GM23338 (cell line): ENCODE data around the gene TLE6. TPM values are rescaled to one million over a fixed set of nuclear protein-coding genes. Genes with fewer than 3 reads are reported as not detected.

Experiments
- ATAC-seq: fragments of 200-7000 bp; cut with Tn5 transposase; 3 replicates; pipeline ENCODE4 v1.9.1; 2020
- DNase-seq: peaks from one replicate; pipeline ENCODE4 v3.0.0-alpha.2; 2015; ENCODE audit warnings: low spot score
- H2AFZ ChIP-seq: fragments of 200-600 bp; sonication (generic); 2 replicates; pipeline ENCODE4 v1.8.0; 2016; ENCODE audit warnings: antibody characterized with exemption, mild to moderate bottlenecking, moderate library complexity
- H3F3A ChIP-seq: fragments of 200-600 bp; sonication (generic); replicated peaks from 2 replicates; pipeline ENCODE4 v1.8.0; 2017; ENCODE audit warnings: antibody characterized with exemption, mixed run types, low read depth
- H3K27ac ChIP-seq: fragments of 200-600 bp; sonication (generic); 2 replicates; pipeline ENCODE4 v1.6.1; 2016; ENCODE audit warnings: low read depth
- H3K27me3 ChIP-seq: fragments of 200-600 bp; sonication (generic); 2 replicates; pipeline ENCODE4 v1.8.0; 2016; ENCODE audit warnings: mild to moderate bottlenecking, mixed run types, moderate library complexity; ENCODE audit not compliant: insufficient read depth
- H3K36me3 ChIP-seq: fragments of 200-600 bp; sonication (generic); 2 replicates; pipeline ENCODE4 v1.8.0; 2016; ENCODE audit warnings: mild to moderate bottlenecking; ENCODE audit not compliant: insufficient read depth
- H3K4me1 ChIP-seq: fragments of 200-600 bp; sonication (generic); 2 replicates; pipeline ENCODE4 v1.8.0; 2016; ENCODE audit warnings: mild to moderate bottlenecking, moderate library complexity; ENCODE audit not compliant: insufficient read depth
- H3K4me2 ChIP-seq: fragments of 200-600 bp; sonication (generic); 2 replicates; pipeline ENCODE4 v1.7.1; 2017; ENCODE audit warnings: mixed run types
- H3K4me3 ChIP-seq: fragments of 200-600 bp; sonication (generic); 2 replicates; pipeline ENCODE4 v1.6.1; 2016; ENCODE audit warnings: mixed run types
- H3K79me2 ChIP-seq: fragments of 200-600 bp; sonication (generic); replicated peaks from 2 replicates; pipeline ENCODE4 v1.8.0; 2017; ENCODE audit warnings: mild to moderate bottlenecking; ENCODE audit not compliant: insufficient read depth
- H3K9me2 ChIP-seq: fragments of 200-600 bp; sonication (generic); 2 replicates; pipeline ENCODE4 v1.8.0; 2017; ENCODE audit not compliant: insufficient read depth
- H4K20me1 ChIP-seq: fragments of 200-600 bp; sonication (generic); replicated peaks from 2 replicates; pipeline ENCODE4 v1.8.0; 2017; ENCODE audit warnings: mild to moderate bottlenecking; ENCODE audit not compliant: insufficient read depth
- H3K27ac Mint-ChIP-seq: 2 replicates; pipeline ENCODE4 v1.8.0; 2020; ENCODE audit warnings: inconsistent platforms, mild to moderate bottlenecking, moderate library complexity, mixed read lengths
- H3K27me3 Mint-ChIP-seq: 3 replicates; pipeline ENCODE4 v1.8.0; 2022; ENCODE audit warnings: low read depth, mild to moderate bottlenecking, moderate library complexity, mixed read lengths, inconsistent platforms; ENCODE audit not compliant: insufficient read depth, poor library complexity
- H3K36me3 Mint-ChIP-seq: 3 replicates; pipeline ENCODE4 v1.8.0; 2021; ENCODE audit warnings: low read depth, mild to moderate bottlenecking, inconsistent platforms, moderate library complexity, mixed read lengths
- H3K4me1 Mint-ChIP-seq: 3 replicates; pipeline ENCODE4 v1.8.0; 2020; ENCODE audit warnings: mild to moderate bottlenecking, inconsistent platforms, mixed read lengths
- H3K4me3 Mint-ChIP-seq: 3 replicates; pipeline ENCODE4 v1.8.0; 2021; ENCODE audit warnings: moderate library complexity, mild to moderate bottlenecking, inconsistent platforms, mixed read lengths
- H3K9me3 Mint-ChIP-seq: 3 replicates; pipeline ENCODE4 v1.8.0; 2020; ENCODE audit warnings: moderate library complexity, mild to moderate bottlenecking, inconsistent platforms, mixed read lengths
- EZH2 ChIP-seq: fragments of 200-600 bp; sonication (generic); IDR thresholded peaks from one replicate; pipeline ENCODE4 v1.8.0; 2017; ENCODE audit warnings: antibody characterized with exemption, mild to moderate bottlenecking, low read depth; ENCODE audit not compliant: unreplicated experiment
- EZH2phosphoT487 ChIP-seq: fragments of 200-600 bp; sonication (generic); IDR thresholded peaks from one replicate; pipeline ENCODE4 v1.8.1; 2018; ENCODE audit warnings: antibody characterized with exemption; ENCODE audit not compliant: unreplicated experiment
- JUNB ChIP-seq: IDR thresholded peaks from one replicate; pipeline ENCODE4 v1.6.1; 2016; ENCODE audit warnings: antibody characterized with exemption; ENCODE audit not compliant: unreplicated experiment
- NANOG ChIP-seq: IDR thresholded peaks from 2 replicates; pipeline ENCODE4 v1.6.1; 2016; ENCODE audit warnings: antibody characterized with exemption, borderline replicate concordance
- REST ChIP-seq: IDR thresholded peaks from one replicate; pipeline ENCODE4 v1.6.1; 2018; ENCODE audit warnings: antibody characterized with exemption; ENCODE audit not compliant: unreplicated experiment
- ZNF114 ChIP-seq: fragments of 250-450 bp; sonication (Bioruptor Pico); IDR thresholded peaks from 2 replicates; pipeline ENCODE4 v1.5.0; 2020; ENCODE audit warnings: mild to moderate bottlenecking, moderate library complexity
- ZNF331 ChIP-seq: fragments of 250-450 bp; sonication (Bioruptor Pico); IDR thresholded peaks from 2 replicates; pipeline ENCODE4 v1.5.0; 2020; ENCODE audit warnings: low read depth, mild to moderate bottlenecking, moderate library complexity
- ZNF462 ChIP-seq: fragments of 250-450 bp; sonication (Bioruptor Pico); IDR thresholded peaks from 2 replicates; pipeline ENCODE4 v1.5.0; 2020; ENCODE audit warnings: mild to moderate bottlenecking, moderate library complexity
- polyA plus RNA-seq: library from polyadenylated mRNA; unstranded; fragments of >200 nt; fragmentation: Nextera tagmentation; extraction: Ambion mirVana; gene quantifications from 2 replicates; pipeline ENCODE4 v1.2.1, GENCODE V29; 2016
- total RNA-seq: library from RNA; depleted of rRNA; stranded (reverse); fragments of >200 nt; shearing (Covaris generic); gene quantifications from 2 replicates; pipeline ENCODE4 v1.2.3, GENCODE V29; 2014
- TF ChIP-seq, protein P1 (sequence below), 2 experiments: fragments of 200-600 bp in 1 of 2; sonication (generic) in 1 of 2; conservative IDR thresholded peaks; 2 replicates each; pipeline versions ENCODE4 v1.5.1 to v1.6.1; 2016 to 2017; ENCODE audit warnings: antibody characterized with exemption in 2 of 2, low read depth in 2 of 2, mild to moderate bottlenecking in 2 of 2, moderate library complexity in 1 of 2

TLE6 gene
- total and polyA plus RNA-seq, 2 experiments from 2014 or later = 2.4 TPM

GRCh38 chr19:2942928-2943640, 34.3 kb upstream of the TLE6 start:
- H3K36me3 ChIP-seq = no peaks in the 10 kb centered on the region
- no peak for ATAC-seq
- H3K27me3 ChIP-seq = no peaks in the 10 kb centered on the region
- Mint-ChIP-seq H3K4me3 (peak overlapping the region; percentile 34; the same call in 2 of the 3 replicates), H3K4me1 (no peaks in the 10 kb centered on the region), H3K27ac (no peak overlapping the region), H3K9me3 (peaks cover 17% of the 10 kb centered on the region), H3K36me3 (peaks cover 16% of the 10 kb centered on the region; the same call in 2 of the 3 replicates), H3K27me3 (peaks cover 16% of the 10 kb centered on the region)
- TF ChIP-seq ZNF114 = no peak
- no peak for TF ChIP-seq EZH2phosphoT487
- TF ChIP-seq NANOG = no peak
- H3K27ac ChIP-seq = no peak overlapping the region
- no peaks in the 10 kb centered on the region; the same call in 1 of the 2 replicates for H4K20me1 ChIP-seq
- no peak overlapping the region for H3K4me3 ChIP-seq
- no peak overlapping the region for H3K4me2 ChIP-seq
- no peak overlapping the region for H2AFZ ChIP-seq
- no peak for DNase-seq
- no peaks in the 10 kb centered on the region for H3K4me1 ChIP-seq
- 0 out of 2 replicates have a peak, but pooled peaks cover 8% of the 10 kb centered on the region for H3F3A ChIP-seq
- no peaks in the 10 kb centered on the region for H3K79me2 ChIP-seq
- H3K9me2 ChIP-seq = no peaks in the 10 kb centered on the region

GRCh38 chr19:2944403-2944774, 33.0 kb upstream of the TLE6 start:
- H3K4me1 ChIP-seq = peaks cover 3% of the 10 kb centered on the region
- no peaks in the 10 kb centered on the region for H3K36me3 ChIP-seq
- peak overlapping the region; percentile 86 for H2AFZ ChIP-seq
- H3K27ac ChIP-seq = no peak overlapping the region
- no peak for DNase-seq
- Mint-ChIP-seq H3K9me3 (peaks cover 9% of the 10 kb centered on the region; the same call in 2 of the 3 replicates), H3K36me3 (peaks cover 12% of the 10 kb centered on the region; the same call in 2 of the 3 replicates), H3K27me3 (peaks cover 19% of the 10 kb centered on the region), H3K4me1 (peaks cover 2% of the 10 kb centered on the region; the same call in 2 of the 3 replicates), H3K27ac (no peak overlapping the region), H3K4me3 (peak overlapping the region; percentile 82)
- no peaks in the 10 kb centered on the region for H3K27me3 ChIP-seq
- H3F3A ChIP-seq = 0 out of 2 replicates have a peak, but pooled peaks cover 8% of the 10 kb centered on the region
- H4K20me1 ChIP-seq = peaks cover 5% of the 10 kb centered on the region; the same call in 1 of the 2 replicates
- ATAC-seq = no peak
- peaks cover 6% of the 10 kb centered on the region for H3K79me2 ChIP-seq
- peak overlapping the region; percentile 94 for H3K4me2 ChIP-seq
- H3K4me3 ChIP-seq = peak overlapping the region; percentile 85
- no peaks in the 10 kb centered on the region for H3K9me2 ChIP-seq
- TF ChIP-seq REST (no peak), ZNF331 (CRISPR knock-in tag) (no peak), EZH2phosphoT487 (no peak), ZNF462 (CRISPR knock-in tag) (no peak), ZNF114 (no peak), JUNB (no peak), NANOG (no peak), EZH2 (no peak)
- TF ChIP-seq, protein P1, sequence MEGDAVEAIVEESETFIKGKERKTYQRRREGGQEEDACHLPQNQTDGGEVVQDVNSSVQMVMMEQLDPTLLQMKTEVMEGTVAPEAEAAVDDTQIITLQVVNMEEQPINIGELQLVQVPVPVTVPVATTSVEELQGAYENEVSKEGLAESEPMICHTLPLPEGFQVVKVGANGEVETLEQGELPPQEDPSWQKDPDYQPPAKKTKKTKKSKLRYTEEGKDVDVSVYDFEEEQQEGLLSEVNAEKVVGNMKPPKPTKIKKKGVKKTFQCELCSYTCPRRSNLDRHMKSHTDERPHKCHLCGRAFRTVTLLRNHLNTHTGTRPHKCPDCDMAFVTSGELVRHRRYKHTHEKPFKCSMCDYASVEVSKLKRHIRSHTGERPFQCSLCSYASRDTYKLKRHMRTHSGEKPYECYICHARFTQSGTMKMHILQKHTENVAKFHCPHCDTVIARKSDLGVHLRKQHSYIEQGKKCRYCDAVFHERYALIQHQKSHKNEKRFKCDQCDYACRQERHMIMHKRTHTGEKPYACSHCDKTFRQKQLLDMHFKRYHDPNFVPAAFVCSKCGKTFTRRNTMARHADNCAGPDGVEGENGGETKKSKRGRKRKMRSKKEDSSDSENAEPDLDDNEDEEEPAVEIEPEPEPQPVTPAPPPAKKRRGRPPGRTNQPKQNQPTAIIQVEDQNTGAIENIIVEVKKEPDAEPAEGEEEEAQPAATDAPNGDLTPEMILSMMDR (conservative IDR thresholded peaks at IDR 0.05; ENCODE audit: low read depth in 2 of 2) = no peak
